HT-29 (cell line): ENCODE measurements around the gene KLK12. TPM values are rescaled to one million over a fixed set of nuclear protein-coding genes. Genes with fewer than 3 reads are reported as not detected.

Experiments
- DNase-seq: peaks from one replicate; pipeline ENCODE4 v3.0.0-alpha.2; 2015; ENCODE audit warnings: low spot score
- total RNA-seq: library from RNA; depleted of rRNA; stranded (reverse); fragments of >200 nt; shearing (Covaris generic); gene quantifications from 2 replicates; pipeline ENCODE4 v1.2.3, GENCODE V29; 2014; rRNA removed

The KLK12 gene, protein sequence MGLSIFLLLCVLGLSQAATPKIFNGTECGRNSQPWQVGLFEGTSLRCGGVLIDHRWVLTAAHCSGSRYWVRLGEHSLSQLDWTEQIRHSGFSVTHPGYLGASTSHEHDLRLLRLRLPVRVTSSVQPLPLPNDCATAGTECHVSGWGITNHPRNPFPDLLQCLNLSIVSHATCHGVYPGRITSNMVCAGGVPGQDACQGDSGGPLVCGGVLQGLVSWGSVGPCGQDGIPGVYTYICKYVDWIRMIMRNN
- total RNA-seq = 7.3 and 9.1 TPM in 2 replicates

DNA sequence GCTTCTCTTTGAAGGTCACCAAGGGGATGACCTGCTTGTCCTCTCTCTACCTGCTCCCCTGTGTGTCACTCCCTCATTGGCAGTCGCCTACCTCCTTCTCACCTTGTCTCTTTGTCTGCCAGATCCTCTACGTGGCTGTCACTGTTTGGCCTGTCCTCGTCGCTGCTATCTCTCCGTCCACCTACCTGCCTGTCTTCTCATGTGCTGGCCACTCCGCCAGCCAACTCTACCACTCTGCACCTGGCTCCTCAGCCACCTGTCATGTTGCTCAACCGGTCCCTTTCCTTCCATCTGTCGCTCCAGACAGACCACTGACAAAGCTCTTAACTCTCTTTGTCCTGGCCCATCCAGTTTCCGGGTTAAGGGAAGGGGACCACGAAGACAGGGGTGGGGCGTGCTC is at the start of gene KLK12:
TSS of gene KLK12 (minus strand) at position 299 of the 400 bp plus-strand sequence. CDS start 381 bp downstream, outside the sequence.
- peak; percentile 71 for DNase-seq

DNA sequence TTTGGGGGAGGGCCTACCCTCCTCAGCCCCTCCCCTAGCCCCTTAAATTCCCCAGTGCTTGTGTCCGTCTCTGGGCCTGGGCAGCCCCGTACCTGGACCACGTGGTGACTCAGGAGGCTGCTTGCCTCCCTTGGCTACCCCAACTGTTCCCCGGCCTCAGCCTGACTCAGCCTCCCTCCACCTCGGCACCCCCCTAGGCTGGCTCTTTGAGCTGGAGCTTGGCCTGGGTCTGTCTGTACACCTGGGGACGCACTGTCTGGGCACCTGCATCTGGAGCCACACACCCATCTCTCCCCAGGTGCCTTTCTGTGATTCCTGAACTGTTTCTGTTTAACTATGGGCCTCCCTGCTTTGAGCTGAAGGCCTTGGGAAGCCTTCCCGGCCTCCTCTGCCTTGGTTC is 49.7 kb upstream of the KLK12 start:
- no peak for DNase-seq

DNA sequence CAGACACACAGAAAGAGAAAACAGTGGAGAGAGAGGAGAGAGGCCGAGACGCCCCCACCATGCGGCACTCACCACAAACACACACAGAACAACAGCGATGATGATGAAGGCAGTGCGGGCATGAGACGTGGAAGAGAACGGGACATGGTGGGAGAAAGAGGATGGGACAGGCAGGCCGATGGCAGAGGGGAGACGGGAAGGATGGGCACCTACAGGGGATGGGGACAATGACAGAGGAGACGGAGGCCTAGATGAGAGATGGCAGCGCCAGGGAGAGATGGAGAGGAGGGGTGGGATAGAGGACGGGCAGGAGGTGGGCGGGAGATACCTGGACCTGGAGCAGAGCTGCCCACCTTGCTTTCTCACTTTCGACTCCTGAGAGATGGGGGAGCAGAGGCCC is 49.0 kb upstream of the KLK12 start:
- no peak for DNase-seq

DNA sequence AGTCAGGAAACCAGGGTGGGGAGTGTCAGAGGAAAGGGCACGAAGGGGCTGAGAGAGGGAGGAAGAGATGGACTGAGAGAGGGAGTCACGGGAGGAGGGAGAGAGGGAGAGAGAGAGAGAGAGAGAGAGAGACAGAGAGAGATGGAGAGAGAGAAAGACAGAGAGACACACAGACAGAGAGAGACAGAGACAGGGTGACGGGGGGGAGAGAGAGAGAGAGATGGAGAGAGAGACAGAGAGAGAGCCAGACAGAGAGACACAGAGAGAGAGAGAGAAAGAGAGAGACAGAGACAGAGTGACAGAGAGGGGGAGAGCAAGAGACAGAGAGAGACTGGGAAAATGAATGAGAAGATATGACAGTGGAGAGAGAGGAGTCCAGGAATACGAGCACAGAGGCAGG is 48.4 kb upstream of the KLK12 start:
- no peak for DNase-seq

DNA sequence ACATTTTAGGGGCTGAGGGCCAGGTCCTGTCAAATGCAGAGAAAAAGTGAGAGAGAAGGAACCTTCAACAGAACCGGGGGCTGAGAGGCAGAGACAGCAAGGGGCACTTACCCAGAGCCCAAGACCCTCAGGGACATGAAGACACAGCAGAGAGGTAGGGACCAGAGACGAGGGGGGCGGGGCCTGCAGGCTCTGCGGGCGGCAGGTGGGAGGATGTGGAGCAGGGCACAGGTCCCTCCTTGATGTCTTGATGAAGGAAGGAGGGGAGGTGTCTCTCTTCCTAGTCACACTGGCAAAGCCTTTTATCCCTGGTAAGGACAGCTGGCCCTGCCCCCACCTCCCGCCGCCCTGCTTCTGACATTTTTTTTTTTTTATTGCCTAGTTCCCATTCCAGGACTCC is 47.8 kb upstream of the KLK12 start, which contains the start of gene KLK14:
TSS of gene KLK14 (minus strand) at position 277 of the 400 bp plus-strand sequence. CDS start at position 4, 273 bp downstream.
- no peak for DNase-seq

DNA sequence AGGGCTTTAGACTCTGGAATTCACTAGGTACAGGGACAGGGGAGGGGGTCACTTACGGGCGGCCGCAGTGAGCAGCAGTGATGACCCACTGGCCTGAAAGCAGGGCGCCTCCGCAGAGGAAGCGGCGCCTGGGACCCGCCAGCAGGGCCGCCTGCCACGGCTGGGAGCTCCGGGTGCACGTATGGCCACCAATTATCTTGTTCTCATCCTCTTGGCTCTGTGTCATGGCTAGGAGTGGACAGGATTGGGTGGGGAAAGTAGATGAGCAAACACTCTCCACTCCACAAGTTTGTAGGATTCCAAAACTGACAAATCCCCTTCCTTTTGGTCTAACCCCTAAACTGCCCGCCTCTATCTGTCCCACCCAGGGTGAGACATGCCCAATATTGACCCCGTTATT is 46.7 kb upstream of the KLK12 start:
- no peak for DNase-seq

DNA sequence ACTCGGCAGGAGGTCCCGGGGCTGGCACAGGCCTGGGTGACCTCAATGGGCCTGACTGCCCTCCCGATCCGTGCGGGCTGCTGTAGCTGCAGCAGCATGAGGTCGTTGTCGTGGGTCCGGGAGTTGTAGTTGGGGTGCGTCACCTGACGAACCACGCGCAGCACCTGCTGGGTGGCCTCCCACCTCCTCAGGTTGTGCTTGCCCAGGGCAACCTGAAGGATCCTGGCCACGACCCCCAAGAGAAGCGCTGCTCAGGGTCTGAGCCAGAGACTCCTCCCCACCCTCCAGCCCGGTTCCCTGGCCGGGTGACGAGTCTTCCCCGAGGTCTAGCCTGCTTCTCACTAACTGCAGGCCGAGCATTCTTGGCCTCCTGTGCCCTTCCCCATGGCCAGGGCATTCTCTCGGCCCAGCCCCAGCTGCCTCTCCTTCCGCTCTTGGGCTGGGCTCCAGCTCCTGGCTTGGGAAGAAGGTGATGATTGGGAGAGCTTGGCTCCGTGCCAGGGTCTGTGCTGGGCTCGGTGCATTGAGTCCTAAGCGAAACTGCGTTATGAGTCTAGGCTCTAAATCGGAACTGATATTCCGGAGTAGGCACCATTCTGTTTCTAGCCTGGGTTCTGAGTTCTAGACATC is 44.8 kb upstream of the KLK12 start:
- DNase-seq = no peak

DNA sequence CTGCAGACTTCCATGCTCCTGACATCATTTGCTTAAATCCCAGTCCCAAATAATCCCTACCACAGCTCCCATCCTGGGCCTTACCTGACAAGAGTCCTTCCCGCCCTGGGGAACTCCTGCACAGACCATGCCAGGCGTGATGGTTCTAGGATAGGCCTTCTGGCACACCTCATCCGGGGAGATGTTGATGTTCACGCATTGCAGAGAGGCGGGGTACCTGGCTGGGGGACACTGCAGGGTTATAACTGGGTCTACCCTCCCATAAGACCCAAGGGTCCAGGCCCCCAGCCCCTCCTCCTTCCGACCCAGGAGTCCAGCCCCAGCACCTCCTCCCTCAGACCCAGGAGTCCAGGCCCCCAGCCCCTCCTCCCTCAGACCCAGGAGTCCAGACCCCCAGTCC is 43.9 kb upstream of the KLK12 start:
- DNase-seq = no peak

DNA sequence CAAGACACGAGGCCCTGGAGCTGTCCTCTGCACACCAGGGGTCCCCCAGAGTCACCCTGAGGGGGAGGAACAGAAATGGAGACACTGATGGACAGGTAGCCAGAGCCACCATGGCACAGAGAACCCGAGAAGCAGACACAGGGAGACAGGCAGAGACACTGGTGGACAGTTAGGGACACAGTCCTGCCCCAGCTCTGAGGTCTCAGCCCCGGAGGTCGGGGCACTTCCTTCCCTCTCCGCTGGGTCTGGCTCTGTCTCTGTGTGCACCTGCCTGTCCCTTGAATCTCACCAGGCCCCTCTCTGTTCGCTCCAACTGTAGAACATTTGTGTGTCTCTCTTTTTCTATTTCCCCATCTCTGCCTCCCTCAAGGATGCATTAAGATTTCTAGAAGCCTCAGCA is 43.3 kb upstream of the KLK12 start:
- no peak for DNase-seq

DNA sequence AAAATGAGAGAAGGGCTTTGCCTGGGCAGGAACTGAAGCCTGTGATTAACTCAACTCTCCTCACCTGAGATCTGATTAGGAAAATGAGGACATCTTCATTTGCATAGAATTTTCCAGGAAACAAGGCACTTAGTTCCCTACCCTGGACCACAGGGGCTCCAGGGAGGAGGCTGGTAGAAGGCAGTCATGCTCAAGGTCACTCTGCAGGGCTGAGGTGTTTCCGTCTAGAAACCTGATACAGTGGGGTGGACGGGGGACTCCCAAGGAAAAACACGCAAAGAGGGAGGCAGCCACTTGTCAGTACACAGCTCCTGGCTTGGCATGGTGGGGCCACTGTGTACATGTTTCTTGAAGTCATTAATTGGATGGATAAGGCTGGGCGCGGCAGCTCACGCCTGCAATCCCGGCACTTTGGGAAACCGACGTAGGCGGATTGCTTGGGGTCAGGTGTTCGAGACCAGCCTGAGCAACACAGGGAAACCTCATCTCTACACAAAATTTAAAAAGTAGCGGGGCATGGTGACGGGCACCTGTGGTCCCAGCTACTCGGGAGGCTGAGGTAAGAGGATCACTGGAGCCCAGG is 41.9 kb upstream of the KLK12 start:
- no peak for DNase-seq

DNA sequence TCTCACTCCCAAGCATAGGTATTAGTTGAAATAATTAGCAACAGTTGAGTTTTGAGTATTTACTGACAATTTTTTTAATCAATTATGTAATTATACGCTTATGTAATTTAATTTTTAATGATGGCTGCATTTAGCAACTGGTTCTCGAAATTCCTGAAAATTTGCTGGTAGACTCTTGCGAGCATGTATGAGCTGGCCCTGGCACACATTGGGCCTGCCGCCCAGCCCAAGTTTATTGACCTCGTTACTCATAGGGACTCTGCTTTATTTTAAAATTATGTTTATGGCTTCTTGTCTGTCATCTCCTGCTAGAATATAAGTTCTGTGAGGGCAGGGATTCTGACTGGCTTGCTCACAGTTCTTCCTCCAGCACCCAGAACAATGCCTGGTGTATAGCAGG is 41.2 kb upstream of the KLK12 start:
- DNase-seq = no peak

DNA sequence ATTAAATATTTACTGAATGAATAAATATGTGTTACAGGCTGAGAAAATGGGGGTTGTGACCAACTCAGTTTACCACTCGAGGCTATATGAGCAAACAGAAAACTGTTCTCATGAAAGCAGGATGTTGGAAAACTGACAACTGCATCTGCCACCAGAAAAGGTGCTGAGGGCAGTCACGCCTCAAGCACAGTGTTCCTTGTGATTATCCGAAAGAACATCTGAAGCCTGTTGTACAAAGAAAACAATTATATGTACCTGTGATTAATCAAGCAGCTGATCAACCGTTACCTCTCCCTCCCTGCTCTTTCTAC is 36.2 kb upstream of the KLK12 start:
- DNase-seq = no peak

DNA sequence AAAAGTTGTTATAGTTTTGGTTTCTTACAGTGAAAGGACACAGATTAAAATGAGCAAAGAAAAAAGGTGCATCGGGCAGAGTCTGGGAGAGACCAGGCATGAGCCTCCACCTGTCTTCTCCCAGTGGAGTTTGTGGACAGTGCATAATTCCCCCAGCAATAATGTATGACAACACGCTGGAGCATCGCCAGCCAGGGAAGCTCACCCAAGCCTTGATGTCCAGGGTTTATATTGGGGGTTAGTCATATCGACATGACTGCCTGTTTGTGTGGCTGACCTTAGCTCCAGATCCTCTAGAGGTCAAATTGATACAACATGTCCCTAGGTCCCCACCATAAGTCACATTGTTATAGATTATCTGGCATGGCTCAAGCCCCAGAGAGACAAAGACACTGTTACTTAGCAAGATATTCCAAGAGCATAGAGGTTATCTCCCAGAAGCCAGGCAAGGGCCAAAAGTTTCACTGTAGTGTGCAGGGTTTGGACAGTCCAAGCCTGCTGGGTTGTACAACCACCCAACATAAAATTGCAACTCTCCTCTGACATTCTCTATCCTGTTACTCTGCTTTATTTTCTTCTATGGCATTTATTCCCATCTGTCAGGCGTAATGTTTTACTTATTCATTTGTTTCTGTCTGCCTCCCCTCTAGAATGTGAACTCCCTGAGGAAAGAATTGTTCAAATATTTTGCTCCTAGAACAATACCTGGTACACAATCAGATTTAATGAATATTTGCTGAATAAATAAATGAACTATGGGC is 35.7 kb upstream of the KLK12 start:
- DNase-seq = no peak

DNA sequence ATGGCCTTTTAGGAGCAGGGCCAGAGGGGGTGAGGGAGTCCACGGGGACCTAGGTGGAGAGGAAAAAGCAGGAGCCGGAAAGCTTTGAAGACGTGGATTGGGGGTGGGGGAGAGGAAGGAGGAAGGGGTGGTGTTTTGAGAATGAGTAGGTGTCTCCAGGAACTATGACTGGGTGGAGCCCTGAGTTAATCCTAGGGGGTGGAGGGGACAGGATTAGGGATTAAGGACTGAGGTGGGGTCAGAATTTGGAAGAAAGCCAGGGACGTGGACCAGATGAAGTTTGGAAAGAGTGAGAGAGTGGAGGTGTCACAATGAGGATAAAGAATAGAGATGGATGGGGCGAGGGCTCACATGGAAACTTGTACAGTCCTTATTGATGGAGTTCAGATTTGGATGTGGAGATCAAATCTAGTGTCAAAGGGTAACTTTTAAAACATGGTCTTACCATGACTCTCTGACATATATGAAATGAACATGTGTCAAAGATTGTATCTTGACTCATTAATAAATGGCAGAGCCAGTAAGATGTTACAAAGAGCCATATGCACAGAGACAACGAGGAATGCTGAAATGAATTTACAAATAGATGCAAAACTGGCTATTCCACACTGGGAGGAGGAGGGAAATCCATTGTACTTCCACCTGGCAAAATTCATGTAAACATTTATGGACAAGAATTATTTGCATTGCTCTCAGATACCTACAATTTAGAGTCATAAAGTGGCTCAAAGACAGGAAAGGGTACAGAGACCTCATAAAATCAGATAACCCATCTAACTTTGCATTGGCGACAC is 31.8 kb upstream of the KLK12 start:
- DNase-seq = no peak

DNA sequence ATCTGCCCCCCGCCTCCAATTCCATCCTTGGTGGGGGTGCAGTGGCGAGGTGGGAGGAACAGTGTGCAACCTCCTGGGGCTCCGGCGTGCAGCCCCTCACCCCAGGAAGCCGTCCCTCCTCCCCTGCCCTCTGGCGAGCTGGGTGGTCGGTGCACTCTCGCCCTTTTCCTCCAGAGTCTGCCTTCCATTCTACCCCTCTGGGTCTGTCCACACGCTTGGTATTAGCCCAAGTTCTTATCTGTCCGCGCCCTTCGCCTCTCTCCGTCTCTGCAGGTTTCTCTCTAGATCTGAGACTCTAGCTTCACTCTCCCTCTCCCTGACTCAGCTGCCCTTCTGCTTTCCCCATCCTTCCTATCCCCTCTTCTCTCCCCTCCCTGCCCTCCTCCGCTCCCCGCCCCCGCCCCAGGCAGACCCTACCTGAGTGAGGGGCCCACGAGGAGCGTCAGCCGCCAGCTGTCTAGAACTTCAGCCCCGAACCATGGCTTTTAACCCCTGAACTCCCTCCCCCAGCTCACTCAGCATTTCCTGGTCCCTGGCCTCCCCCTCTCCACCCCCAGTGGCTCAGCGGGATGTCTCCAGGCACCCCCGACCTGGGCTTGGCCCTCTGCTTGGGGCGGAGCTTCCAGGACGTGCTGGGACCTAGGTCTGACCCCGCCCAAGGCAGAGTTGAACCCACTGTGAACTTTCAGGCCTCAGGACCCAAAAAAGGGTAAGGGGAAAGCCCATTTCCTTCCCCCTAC is 30.6 kb upstream of the KLK12 start:
- no peak for DNase-seq

DNA sequence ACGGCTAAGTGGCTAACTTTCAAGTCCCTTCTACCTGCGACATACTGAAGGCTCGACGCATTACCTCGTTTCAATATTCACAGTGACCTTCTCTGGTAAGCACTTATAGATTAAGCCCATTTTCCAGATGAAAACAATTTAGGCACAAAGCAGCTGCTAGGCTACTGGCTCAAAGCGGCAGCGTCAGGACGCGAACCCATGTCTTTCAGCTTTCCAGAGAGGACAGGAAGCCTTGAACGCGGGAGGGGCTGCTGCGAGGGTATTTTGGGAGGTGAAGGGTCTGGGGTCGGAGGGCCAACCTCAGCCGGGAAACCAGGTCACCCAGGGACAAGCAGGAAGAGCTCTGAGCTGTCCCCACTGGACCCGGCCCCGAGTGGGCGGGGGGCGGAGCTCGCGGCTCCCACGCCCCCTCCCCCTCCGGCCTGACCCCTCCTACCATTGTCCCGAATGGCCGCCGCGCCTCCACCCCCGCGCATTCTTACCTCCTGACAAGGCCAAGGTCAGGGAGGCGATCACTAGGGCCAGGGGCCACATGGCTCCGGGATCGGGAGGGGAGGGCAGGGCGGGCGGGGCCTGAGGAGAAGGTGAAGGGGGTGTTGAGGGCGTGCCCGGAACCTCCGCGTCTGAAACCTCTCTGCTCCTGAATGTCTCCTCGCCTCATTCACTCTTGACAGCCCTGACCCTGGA is 29.9 kb upstream of the KLK12 start, which contains the start of gene KLK13:
TSS of gene KLK13 (minus strand) at position 559 of the 687 bp plus-strand sequence. CDS start at position 534, 25 bp downstream.
- peak; percentile 17 for DNase-seq

DNA sequence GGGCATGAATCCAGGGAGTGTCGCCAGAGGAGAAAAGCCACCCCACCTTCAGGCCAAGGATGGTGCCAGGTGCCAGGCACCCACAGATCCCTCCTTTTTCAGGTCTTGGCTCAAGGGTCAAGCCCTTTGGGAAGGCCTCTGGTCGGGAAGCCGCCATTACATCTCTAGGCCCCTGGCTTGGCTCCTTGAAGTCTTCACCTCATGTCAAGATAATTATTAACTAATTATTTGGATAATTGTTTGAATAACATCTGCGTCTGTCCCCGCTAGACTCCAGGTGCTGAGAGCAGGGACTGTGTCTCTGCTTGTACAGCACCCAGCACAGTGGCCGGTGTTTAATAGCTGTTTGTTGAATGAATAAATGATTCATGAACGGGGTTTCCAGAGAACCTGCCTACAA is 28.9 kb upstream of the KLK12 start:
- DNase-seq = no peak

DNA sequence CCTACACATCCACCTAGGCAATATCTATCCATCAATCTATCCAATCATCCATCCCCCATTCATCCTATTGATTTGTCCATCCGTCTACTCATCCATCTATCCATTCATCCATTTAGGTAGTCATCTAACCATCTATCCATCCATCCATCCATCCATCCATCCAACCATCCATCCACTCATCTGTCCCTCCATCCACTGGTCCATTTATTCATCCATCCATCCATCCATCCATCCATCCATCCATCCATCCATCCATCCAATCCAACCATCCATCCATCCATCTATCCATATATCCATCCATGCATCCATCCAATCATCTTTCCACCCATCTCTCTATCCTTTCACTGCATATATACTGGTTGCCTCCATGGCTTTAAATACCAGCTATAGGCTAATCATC is 26.2 kb upstream of the KLK12 start:
- DNase-seq = no peak

DNA sequence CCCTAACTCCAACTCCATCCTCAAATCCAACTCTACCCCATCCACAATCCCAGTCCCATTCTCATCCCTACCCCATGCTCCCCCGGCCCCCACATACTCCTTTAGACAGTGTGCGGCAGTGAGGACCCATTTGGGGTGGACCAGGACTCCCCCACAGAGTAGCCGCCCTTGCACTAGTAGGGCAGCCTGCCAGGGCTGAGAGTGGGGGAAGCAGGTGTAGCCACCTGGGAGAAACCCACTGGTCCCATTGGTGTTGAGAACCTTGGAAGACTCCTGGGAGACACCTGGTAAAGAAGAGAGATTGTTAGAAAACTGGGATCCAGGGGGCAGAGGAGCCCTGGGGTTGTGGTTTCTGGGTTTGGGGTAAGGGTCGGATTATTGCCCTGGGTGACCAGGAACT is 25.5 kb upstream of the KLK12 start:
- DNase-seq = no peak

DNA sequence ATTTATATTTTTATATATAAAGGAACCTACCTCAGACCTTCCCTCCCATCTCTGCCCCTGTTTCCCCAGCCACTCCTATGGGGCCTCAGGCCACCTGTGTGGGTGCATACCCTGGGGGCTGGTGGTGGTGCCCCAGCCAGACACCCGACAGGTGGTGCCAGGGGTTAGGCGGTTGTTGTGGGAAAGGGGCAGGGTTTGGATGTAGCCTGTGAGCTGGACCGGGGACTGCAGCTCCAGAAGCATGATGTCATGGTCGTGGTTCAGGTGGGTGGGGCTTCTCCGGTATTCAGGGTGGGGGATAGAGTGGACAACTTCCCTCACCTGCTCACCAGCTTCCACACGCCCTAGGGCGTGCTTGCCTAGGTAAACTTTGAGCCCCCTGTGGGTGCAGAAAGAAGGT is 24.9 kb upstream of the KLK12 start:
- no peak for DNase-seq
